Measurements from ENCODE around the gene RHBDF1.
"Not testable (repeated sequence)": the region's sequence is repeated elsewhere in the genome, so short reads cannot be mapped to it uniquely, and the experiment has no call there.

DNA sequence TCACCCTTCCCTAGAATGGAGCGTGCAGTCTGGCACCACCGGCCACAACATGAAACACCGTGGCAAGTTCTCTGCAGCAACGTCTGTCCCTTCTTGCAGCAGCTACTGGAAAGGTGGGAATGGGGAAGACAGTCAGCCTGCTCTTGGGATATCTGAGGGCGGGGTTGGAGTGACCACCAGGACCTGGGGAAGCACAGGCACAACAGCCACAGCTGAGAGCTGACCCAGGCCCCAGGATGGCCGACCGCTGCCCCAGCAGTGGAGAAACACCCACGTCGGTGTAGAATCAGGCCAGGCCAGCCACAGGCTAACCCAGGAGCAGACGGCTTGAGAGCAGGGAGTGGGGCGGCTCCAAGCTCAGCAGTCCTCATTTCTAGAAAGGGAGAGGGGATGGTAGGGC lies 34.2 kb downstream of the RHBDF1 start:
- TF ChIP-seq, protein P1, sequence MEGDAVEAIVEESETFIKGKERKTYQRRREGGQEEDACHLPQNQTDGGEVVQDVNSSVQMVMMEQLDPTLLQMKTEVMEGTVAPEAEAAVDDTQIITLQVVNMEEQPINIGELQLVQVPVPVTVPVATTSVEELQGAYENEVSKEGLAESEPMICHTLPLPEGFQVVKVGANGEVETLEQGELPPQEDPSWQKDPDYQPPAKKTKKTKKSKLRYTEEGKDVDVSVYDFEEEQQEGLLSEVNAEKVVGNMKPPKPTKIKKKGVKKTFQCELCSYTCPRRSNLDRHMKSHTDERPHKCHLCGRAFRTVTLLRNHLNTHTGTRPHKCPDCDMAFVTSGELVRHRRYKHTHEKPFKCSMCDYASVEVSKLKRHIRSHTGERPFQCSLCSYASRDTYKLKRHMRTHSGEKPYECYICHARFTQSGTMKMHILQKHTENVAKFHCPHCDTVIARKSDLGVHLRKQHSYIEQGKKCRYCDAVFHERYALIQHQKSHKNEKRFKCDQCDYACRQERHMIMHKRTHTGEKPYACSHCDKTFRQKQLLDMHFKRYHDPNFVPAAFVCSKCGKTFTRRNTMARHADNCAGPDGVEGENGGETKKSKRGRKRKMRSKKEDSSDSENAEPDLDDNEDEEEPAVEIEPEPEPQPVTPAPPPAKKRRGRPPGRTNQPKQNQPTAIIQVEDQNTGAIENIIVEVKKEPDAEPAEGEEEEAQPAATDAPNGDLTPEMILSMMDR (IDR thresholded peaks at IDR 0.05; ENCODE audit: low read depth, low read length), result not testable (repeated sequence)
- TF ChIP-seq EZH2phosphoT487 (IDR thresholded peaks at IDR 0.05; ENCODE audit: low read depth), result not testable (repeated sequence)

Measured in OCI-LY3 (cell line).